Amniotic stem cell (primary cell): ENCODE data around the gene CLEC16A.

Experiments
- DNase-seq: peaks from one replicate; lab custom pipeline; 2025; lab: John Stamatoyannopoulos, UW

The CLEC16A gene

GRCh38 chr16:11063448-11064201 is 119.3 kb downstream of the CLEC16A start:
- DNase-seq = no peak

DNA sequence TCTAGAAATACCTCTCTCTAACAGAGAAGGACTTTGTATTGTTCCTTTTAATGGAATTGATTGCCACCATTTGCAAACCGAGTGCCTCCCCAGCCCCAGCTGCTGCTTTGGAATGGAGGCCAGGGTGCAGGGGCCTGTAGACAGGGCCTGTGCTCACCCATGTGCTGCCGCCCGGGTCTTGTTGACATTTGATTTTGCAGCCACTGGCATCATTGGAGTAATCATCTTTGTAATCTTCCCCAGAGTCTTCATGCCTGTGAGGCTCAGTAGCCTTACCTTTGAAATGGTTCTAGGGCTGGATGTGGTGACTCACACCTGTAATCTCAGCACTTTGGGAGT is 119.8 kb downstream of the CLEC16A start:
- no peak for DNase-seq

- no peak for DNase-seq
Observed at GRCh38 chr16:11064851-11065250, 120.5 kb downstream of the CLEC16A start.

DNA sequence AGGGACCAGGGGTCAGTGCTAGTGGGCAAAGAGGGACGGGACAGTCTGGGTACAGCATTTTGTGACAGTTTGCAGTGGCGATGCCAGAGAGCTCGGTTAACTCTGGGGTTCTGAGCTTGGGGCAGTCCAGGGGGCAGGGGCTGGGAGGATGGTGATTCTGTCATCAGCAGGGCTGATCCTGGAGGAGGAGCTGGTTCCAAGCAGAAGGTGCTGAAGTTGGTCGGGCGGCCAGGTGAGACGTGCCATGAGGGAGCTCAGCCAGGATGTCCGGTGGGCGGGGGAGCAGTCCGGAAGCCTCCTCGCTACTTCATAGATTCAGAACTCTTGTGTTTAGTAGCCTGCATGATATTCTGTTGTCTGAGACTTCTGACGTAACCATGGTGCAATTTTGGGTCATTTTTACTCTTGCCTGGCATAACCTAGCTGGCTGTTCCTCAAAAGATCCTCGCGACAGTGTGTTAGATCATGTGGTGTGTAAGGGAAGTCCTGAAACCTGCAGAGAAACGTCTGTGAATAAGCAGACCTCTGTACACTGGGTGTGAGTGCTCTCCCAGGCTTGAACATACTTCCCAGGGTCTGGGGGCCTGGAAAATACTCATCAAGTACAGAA is 122.0 kb downstream of the CLEC16A start:
- DNase-seq = no peak

- no peak for DNase-seq
Observed at GRCh38 chr16:11067266-11067665, 122.9 kb downstream of the CLEC16A start.

- DNase-seq = no peak
Observed at GRCh38 chr16:11067697-11068141, 123.4 kb downstream of the CLEC16A start.

- no peak for DNase-seq
Observed at GRCh38 chr16:11071829-11072228, 127.5 kb downstream of the CLEC16A start.

GRCh38 chr16:11072420-11073153 is 128.2 kb downstream of the CLEC16A start:
- no peak for DNase-seq

DNA sequence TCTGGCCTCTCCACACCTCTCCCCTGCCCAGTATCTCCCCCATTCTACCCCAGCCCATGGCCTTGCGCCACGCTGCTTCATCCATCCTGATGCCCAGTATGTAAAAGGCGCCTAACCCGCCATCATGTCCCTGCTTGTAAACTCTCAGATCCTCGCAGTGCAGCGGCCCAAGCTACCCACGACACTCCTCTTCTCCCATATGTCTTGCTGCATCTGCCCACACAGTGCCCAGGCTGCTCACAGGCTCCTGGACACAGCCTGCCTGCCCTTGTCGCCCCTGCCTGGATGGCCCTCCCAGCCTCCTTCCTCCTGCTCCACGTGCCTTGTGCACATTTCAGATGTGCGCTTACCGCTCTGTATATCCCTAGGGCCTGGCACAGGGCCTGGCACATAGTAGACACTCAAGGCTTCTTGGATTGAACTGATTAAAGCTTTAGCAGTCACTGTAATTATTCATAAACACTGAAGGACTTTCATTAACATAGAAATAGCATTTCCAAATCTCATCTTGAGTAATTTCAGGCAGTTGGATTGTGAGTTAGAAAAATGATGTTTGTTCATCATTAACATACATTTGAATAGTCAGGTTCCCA is 129.1 kb downstream of the CLEC16A start:
- DNase-seq = no peak

GRCh38 chr16:11074131-11074530 is 129.8 kb downstream of the CLEC16A start:
- DNase-seq = no peak

- no peak for DNase-seq
Observed at GRCh38 chr16:11075163-11075562, 130.8 kb downstream of the CLEC16A start.

GRCh38 chr16:11076259-11077018 is 132.1 kb downstream of the CLEC16A start:
- no peak for DNase-seq

DNA sequence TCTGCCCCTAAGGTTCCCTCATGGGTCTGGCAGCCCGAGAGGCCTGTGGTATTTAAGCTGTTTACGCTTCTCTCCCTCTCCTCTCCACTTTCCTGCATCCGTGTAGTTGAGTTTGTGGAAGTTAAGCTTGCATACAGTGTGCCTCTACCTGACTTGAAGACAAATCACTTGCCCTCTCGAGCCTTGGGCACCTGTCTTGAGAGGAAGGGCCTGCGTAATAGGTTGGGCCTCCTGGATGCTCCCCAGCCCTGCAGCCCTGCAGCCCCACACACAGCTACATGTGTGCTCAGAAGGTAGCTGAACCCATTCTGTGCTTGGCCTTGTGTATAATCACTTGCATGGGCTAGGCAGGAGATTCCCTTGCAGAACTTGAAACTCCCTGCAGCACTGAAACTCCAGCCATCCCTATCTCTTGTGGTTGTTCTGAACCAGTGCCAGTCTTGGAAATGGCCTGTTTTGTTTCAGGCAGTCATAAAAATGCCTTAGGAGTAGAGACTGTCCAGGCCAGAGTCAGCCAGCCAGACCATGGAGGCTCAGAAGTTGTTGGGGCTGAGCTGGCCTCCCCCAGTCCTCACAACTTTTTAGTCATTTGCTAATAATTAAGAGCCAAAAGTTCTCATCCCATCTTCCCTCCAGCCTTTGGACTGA is 134.6 kb downstream of the CLEC16A start:
- DNase-seq = no peak

- DNase-seq = peak; percentile 62
Observed at GRCh38 chr16:11079652-11080187, 135.4 kb downstream of the CLEC16A start.

GRCh38 chr16:11080327-11080967 is 136.1 kb downstream of the CLEC16A start:
- DNase-seq = no peak

DNA sequence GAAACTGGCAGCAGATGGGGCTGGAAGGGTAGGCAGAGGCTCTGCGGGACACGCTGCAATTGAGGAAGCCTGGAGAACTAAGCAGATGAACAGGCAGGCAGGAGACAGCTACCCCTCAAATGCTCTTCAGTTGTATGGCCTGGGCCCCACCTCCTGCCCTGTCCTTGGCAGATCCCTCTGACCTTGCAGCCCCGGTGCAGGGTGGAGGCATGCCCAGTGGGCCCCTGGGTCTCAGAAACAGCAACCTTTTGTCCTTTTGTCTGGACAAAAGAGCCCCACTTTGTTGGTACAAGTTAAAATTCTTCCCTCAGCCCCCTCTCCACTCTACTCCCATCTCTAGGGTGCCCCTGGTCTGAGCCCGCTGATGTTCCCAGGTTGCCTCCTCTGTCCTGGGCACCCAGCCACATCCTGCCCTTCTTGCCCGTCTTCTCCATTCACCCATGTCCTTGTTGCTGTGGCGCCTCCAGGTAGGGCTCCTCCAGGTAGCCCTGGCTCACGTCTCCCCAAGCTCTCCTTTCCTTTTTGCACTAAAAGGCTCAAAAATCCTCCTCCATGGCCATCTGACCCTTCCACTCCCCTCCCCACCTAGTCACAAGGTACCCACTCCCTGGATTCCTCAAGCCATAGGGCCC is 136.8 kb downstream of the CLEC16A start:
- DNase-seq = no peak

- no peak for DNase-seq
Observed at GRCh38 chr16:11082108-11082859, 137.9 kb downstream of the CLEC16A start.

- no peak for DNase-seq
Observed at GRCh38 chr16:11082860-11083388, 138.6 kb downstream of the CLEC16A start.

GRCh38 chr16:11084484-11084875 is 140.1 kb downstream of the CLEC16A start:
- DNase-seq = no peak
